Skeletal muscle satellite cell (primary cell): Measurements from ENCODE around the gene POC1A.
A peak's percentile ranks its signal among the peaks of the same experiment; 100 is the strongest.

Source experiments
- H3K27me3 ChIP-seq: 2 replicates; pipeline ENCODE4 v1.7.0; 2013; ENCODE audit warnings: low read length; ENCODE audit not compliant: control insufficient read depth, insufficient read depth
- H3K36me3 ChIP-seq: 2 replicates; pipeline ENCODE4 v1.7.0; 2013; ENCODE audit warnings: mild to moderate bottlenecking, control low read depth, low read length; ENCODE audit not compliant: insufficient read depth
- H3K4me1 ChIP-seq: 2 replicates; pipeline ENCODE4 v1.7.0; 2013; ENCODE audit warnings: low read length; ENCODE audit not compliant: control insufficient read depth, insufficient read depth
- H3K4me2 ChIP-seq: 2 replicates; pipeline ENCODE4 v1.7.0; 2013; ENCODE audit warnings: mild to moderate bottlenecking, low read length
- H3K4me3 ChIP-seq: 2 replicates; pipeline ENCODE4 v1.7.0; 2013; ENCODE audit warnings: low read length
- H3K9ac ChIP-seq: 2 replicates; pipeline ENCODE4 v1.7.0; 2013; ENCODE audit warnings: mild to moderate bottlenecking, low read depth, low read length, moderate library complexity
- H3K9me3 ChIP-seq: replicated peaks from 2 replicates; pipeline ENCODE4 v1.7.0; 2013; ENCODE audit warnings: mild to moderate bottlenecking, control low read depth, low read length

The POC1A gene

DNA sequence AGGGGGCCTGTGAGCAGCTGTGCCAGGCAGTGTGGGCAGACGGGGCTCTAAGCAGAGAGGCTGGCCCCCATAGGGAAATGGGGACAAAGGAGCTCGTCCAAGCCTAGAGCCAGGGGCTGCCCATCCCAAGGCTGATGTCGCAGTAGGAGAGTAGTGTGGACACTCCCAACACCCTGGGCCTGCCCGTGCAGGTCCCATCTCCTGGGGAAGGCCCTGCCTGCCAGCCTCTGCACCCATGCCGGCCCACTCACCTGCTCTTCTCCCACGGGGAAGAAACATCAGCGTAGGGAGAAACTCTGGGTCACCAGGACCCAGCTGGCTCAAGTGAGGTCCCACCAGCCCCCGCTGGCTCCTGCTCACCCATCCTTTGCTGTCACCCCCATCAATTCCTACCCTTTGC is 87.2 kb downstream of the POC1A start:
- Histone ChIP-seq H3K4me3 (no peak overlapping the region), H3K4me2 (no peak overlapping the region), H3K9ac (no peak overlapping the region), H3K36me3 (no peaks in the 10 kb centered on the region), H3K4me1 (peaks cover 16% of the 10 kb centered on the region), H3K27me3 (no peaks in the 10 kb centered on the region), H3K9me3 (no peaks in the 10 kb centered on the region)

DNA sequence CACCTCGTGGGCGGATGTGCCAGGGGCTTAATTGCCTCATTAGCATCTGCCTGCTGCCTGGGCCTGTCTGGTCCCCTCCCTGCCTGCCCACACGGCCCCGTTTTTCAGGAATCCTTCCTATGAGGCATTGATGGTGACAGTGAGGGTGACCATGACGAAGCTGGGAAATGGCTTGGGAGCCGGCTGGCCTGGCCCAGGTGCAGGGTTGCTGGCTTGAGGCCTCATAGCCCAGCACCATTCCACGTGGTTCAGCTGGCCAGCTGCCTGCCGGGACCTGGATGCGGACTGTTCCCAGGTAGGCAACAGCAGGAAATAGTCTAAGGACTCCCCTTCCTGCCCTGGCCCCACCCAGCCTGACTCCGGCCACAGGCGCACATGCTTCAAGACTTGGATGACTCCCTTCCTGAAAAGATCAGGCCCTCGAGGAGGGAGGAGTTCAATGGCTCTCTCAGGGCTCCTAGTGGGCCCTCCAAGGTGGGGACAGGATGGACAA is 88.9 kb downstream of the POC1A start:
- peaks cover 12% of the 10 kb centered on the region for H3K4me1 ChIP-seq
- no peak overlapping the region for H3K9ac ChIP-seq
- H3K4me3 ChIP-seq: no peak overlapping the region
- H3K36me3 ChIP-seq: no peaks in the 10 kb centered on the region
- H3K27me3 ChIP-seq: no peaks in the 10 kb centered on the region
- no peaks in the 10 kb centered on the region for H3K9me3 ChIP-seq
- H3K4me2 ChIP-seq: no peak overlapping the region

DNA sequence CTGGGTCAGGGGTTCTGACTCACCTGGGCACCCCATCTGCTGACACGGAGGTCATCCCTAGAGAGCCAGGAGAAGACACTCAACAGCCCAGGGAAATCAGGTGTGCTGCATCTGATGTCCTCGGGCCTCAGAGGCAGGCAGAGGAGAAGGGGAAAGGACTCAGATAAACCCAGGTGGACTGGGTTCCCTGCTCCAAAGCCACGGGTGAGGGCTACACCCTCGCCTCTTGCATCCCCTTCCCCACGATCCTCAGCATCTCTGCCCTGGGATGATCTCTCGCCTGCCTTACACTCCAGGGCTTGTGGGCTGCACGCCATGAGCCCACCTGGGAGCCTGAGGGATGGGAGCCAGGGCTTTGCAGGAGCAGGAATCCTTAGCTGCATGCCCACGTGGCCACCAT is 89.7 kb downstream of the POC1A start:
- peaks cover 12% of the 10 kb centered on the region for H3K4me1 ChIP-seq
- no peaks in the 10 kb centered on the region for H3K27me3 ChIP-seq
- no peaks in the 10 kb centered on the region for H3K9me3 ChIP-seq
- no peak overlapping the region for H3K4me3 ChIP-seq
- no peaks in the 10 kb centered on the region for H3K36me3 ChIP-seq
- H3K4me2 ChIP-seq: no peak overlapping the region
- H3K9ac ChIP-seq: no peak overlapping the region

DNA sequence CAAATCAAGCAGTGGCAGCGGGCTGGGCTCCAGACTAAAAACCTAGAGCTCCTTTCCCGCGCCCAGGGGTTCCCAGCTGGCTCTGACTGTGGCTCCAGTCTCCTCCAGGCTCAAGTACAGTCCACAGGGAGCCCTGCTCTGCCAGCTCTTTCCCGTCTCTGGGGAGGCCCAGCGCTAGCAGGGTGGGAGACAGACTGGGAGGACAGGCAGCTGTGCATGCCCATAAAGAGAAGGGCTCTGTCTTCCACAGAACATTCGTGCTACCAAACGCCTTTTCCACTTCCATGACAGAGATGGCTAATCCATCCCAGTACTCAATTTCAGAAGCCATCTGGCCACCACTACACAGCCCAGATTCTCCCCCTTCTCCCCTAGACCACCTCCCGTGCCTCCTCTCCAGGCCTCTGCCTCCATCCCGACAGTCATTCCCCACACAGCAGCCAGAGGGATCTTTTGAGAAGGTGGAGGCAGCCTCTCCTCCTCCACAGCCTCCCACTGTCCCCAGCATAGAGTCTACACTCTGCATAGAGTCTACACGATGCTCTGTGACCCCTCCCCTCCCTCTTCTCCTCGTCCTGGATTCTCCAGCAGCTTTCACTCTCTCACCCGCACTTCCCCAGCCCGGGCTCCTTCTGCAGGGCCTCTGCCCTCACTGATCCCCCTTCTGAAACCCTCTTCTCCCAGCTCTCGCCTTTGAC is 91.0 kb downstream of the POC1A start:
- Histone ChIP-seq H3K36me3 (no peaks in the 10 kb centered on the region), H3K4me2 (no peak overlapping the region), H3K4me1 (peaks cover 12% of the 10 kb centered on the region), H3K9ac (peak overlapping the region; percentile 7), H3K27me3 (no peaks in the 10 kb centered on the region), H3K9me3 (no peaks in the 10 kb centered on the region), H3K4me3 (no peak overlapping the region)

DNA sequence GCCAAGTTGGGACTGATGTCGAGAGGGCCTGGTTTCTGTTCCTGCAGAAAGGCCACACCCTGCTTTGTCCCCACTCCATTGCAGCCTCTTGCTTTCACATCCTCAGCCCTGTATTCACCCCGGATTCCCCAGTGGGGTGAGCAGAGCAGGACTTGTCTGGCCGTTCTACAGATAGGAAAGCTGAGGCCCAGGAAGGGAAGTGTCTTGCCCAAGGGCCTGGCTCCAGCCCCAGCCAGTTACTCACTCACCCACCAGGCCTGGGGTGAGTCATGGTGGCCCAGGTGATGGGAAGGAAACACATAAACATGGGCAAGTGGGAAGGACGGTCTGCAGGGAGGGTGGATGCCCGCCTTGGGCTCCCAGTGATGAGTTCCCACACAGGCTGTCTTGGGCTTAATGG is 91.7 kb downstream of the POC1A start:
- H3K4me2 ChIP-seq: no peak overlapping the region
- no peak overlapping the region for H3K4me3 ChIP-seq
- no peaks in the 10 kb centered on the region for H3K9me3 ChIP-seq
- H3K27me3 ChIP-seq: no peaks in the 10 kb centered on the region
- H3K4me1 ChIP-seq: peaks cover 15% of the 10 kb centered on the region
- H3K9ac ChIP-seq: no peak overlapping the region
- no peaks in the 10 kb centered on the region for H3K36me3 ChIP-seq

DNA sequence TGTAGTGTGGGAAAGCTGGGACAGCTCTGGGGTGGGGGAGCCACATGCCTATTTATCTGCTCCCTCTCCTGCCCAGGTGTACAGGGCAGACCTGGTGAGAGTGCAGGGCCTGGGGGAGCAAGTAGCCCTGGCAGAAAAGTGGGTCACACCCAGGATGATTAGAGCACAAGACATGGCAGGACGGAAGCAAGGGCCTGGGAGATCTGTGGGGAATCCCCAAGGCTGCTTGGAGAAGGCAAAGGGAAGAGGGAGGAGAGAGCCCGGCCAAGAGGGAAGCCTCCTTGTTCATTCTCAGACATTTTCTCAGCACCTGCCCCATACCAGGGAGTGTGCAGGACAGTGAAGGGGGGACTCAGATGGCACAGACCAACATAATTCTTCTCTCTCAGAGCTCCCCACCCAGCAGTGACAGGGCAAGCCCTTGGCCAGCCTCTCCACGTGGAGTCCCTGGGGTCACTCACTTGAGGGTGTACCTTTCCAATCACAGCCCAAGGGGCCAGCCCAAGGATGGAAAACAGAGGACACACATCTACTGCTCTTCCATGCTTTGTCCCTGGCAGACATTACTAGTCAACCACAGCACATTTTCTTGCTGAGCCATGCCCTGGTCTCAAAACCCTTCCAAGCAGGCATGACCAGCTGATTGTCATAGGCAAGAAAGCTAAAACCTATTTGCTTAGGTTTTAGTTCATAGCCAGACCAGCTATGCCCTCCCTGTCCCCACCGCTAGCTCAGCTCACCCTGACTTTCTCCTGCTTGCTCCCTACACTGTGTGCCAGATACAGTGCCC is 92.9 kb downstream of the POC1A start:
- no peaks in the 10 kb centered on the region for H3K27me3 ChIP-seq
- no peak overlapping the region for H3K9ac ChIP-seq
- H3K4me3 ChIP-seq: no peak overlapping the region
- H3K9me3 ChIP-seq: no peaks in the 10 kb centered on the region
- no peak overlapping the region for H3K4me2 ChIP-seq
- H3K36me3 ChIP-seq: no peaks in the 10 kb centered on the region
- H3K4me1 ChIP-seq: peaks cover 21% of the 10 kb centered on the region

DNA sequence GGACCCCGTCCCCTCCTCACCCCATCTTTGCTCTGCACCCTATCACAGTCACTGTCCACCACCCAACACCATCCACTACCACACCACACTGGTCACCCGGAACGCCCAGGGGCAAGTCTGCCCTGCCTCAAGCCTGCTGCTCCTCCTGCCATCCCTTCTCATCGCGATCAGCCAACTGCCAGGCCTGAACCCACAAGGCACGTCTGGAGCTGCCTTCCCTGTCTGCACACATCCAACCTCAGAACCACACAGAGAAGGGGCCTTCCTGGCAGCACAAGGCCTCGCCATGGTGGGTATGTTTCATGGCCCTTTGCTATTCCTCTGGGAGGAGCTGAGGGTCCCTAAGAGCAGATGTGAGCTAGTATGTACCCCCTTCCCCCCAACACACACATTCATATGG is 94.4 kb downstream of the POC1A start:
- no peak overlapping the region for H3K4me2 ChIP-seq
- H3K27me3 ChIP-seq: no peaks in the 10 kb centered on the region
- peaks cover 21% of the 10 kb centered on the region for H3K4me1 ChIP-seq
- H3K9ac ChIP-seq: no peak overlapping the region
- H3K9me3 ChIP-seq: no peaks in the 10 kb centered on the region
- H3K4me3 ChIP-seq: no peak overlapping the region
- H3K36me3 ChIP-seq: no peaks in the 10 kb centered on the region

DNA sequence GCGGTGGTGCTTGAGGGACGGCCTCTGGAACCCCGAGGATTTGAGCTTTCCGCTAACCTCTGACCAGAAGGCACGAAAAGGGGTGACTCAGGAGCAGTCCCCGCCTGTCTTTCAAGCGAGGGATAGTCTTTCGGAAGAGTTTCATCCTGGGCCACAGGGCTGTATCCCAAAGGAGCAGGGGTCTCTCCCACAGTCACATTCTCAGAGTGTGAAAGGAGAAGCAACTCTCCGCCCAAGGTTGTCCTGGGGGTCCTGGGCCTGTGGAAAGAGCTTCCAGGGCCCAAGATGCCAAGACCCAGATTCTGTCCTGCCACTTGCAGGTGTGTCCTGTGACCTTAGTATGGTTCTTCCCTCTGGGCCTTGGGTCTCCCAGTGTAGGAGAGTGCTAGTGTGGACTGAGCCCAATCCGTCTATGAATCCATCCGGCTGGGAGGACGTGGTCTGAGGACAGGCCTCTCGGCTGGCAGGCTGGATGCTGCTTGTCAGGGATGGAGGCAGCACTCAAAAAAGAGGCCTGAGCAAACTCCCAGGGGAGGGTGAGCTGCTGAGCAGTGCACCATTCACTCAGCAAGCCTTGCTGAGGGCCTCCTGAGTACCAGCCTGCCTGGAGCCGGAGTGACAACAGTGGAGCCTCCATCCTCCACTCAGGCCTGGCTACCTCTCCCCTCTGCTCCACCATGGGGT is 96.3 kb downstream of the POC1A start:
- Histone ChIP-seq H3K27me3 (no peaks in the 10 kb centered on the region), H3K4me1 (peaks cover 34% of the 10 kb centered on the region), H3K36me3 (peaks cover 11% of the 10 kb centered on the region), H3K4me3 (peak overlapping the region; percentile 70), H3K9me3 (no peaks in the 10 kb centered on the region), H3K9ac (peak overlapping the region; percentile 47), H3K4me2 (peak overlapping the region; percentile 93)

DNA sequence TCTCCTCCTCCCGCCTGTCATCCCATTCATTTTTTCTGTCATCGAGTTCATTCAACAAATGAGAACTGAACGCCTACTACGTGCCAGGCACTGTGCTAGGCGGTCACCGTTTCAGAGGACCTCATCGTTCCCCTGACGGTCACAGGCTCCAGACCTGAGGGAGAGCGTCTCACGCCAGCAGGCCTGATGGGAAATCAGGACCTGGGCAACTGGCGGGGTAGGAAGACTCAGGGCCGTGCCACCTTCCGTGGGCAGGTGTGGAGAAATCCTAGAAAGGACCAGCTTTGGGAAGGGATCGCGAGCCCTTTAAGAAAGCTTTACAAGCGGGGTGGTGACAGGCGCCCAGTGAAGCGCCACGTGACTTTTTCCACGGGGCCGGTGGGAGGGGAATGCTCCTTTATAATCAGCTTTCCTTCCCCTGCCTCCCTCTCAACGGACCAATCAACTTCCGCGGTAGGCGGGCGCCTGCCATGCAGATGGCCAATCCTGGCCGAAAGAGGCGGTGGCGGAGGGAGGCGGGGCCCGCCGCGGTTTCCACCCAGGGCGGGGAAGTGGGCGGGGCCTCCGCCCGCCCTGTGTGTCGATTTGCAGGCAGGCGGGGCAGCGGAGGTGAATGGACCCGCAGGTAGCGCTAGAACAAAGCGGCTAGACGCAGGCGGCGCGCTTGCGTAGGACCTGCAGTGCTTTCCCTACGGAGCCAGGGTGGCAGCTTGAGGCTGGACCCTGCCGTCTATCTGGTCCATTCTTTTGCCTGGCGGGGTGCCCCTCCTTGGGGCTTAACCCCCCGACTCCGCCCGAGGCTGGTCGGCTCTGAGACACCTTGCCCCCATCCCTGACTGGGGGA is 97.0 kb downstream of the POC1A start:
- Histone ChIP-seq H3K9me3 (no peaks in the 10 kb centered on the region), H3K9ac (peak overlapping the region; percentile 85), H3K4me2 (peak overlapping the region; percentile 94), H3K4me3 (peak overlapping the region; percentile 80), H3K4me1 (peaks cover 34% of the 10 kb centered on the region), H3K36me3 (peaks cover 17% of the 10 kb centered on the region), H3K27me3 (no peaks in the 10 kb centered on the region)

DNA sequence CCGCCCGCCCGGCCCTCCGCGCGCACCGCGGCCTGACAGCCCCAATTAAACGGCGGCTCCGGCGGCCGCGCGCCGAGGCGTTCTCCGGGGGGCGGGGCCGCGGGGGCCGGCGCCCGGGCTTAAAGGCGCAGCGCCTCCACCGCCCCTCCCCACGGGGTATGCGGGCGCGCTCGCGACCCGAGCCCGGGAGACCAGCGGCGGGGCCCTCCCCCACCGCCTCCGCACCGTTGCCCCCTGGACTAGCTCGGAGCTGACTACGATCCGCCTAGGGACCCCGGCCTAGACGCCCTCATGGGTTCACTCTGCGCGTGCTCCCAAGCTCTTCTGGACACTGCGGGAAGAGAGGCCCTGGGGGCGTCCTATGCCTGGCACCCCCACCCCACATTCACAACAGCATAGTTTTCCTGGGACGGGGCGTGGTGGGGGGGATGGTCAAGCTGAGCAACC is 97.7 kb downstream of the POC1A start, which contains the start of gene DUSP7:
Gene DUSP7 (minus strand): TSS at position 51 of the 447 bp plus-strand sequence. CDS start 205 bp downstream, outside the sequence.
- H3K36me3 ChIP-seq: peaks cover 23% of the 10 kb centered on the region
- no peaks in the 10 kb centered on the region for H3K27me3 ChIP-seq
- peak within 1 kb of the TSS; percentile 97 for H3K4me2 ChIP-seq
- no peaks in the 10 kb centered on the region for H3K9me3 ChIP-seq
- peak within 1 kb of the TSS; percentile 97 for H3K9ac ChIP-seq
- peak within 1 kb of the TSS; percentile 94 for H3K4me3 ChIP-seq
- H3K4me1 ChIP-seq: peaks cover 39% of the 10 kb centered on the region
